ENCODE measurements around the gene HYDIN.
"Not testable (repeated sequence)": the region's sequence is repeated elsewhere in the genome, so short reads cannot be mapped to it uniquely, and the experiment has no call there.

HYDIN gene

DNA sequence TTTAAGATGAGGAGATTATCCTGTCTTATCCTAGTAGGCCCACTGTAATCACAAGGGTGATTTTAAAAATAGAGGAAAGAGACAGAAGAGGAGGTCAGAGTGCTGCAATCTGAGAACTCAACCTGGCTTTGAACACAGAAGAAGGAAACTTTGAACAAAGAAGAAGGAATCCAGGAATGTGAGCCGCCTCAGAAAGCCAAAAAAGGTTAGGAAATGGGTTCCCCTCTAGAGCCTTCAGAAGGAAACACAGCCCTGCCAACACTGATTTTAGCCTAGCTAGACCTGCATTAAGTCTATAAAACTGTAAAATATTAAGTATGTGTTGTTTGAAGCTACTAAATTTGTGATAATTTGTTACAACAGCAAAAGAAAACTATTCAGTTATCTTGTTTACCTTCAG, 149.7 kb downstream of the HYDIN start:
- DNase-seq = not testable (repeated sequence)

- not testable (repeated sequence) for DNase-seq
Measured at GRCh38 chr16:71080262-71080661, 150.3 kb downstream of the HYDIN start.

DNA sequence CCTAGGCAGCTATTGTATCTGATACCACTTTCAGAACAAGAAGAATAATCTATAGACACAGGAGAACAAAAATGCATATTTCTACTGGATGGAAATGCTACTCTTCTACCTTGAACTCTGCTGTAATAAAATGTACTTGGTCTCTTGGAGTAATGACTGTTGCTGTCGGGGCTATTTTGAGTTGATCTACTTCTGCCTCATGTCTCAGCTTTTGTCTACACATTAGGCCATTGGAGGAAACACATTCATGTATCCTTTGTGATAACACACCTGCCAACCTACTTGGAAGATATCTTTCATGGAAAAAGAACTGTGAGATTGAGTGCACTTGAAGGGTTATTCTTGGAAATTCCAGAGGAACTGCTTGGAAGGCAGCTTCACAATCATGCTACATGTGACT, 159.9 kb downstream of the HYDIN start:
- not testable (repeated sequence) for DNase-seq

- DNase-seq = not testable (repeated sequence)
Measured at GRCh38 chr16:71069842-71070241, 160.7 kb downstream of the HYDIN start.

DNA sequence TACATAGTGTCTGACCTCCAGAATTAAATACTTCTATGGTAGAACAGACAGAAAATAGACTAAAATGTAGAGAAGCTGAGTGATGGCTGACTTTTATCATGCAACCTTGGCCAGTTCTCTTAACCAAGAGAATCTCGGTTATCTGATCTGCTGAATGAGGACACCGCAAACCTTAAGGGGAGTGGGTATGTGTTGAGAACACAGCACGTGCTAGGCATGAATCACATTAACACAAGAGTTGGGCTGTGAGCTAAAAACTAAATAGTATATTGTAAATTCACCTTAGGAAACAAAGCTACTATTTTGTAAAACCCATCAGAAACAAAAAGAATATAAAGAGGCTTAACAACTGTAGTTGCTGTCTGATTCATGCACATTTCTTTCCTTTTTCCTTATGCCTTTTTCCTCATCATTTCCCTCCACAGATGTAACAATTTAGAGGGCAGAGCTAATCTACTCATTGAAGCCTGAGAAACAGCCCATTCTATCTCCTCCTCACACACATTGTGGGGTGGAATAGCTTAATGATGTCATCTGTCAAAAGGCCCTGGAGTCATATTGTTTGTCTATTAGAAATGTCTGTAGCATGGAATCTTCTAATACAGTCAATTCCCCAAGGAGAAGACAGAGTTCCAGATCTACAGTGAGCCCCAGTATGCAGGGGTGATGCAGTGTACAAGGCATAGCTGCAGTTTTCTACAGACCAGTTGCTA, 176.5 kb downstream of the HYDIN start:
- DNase-seq = not testable (repeated sequence)

DNA sequence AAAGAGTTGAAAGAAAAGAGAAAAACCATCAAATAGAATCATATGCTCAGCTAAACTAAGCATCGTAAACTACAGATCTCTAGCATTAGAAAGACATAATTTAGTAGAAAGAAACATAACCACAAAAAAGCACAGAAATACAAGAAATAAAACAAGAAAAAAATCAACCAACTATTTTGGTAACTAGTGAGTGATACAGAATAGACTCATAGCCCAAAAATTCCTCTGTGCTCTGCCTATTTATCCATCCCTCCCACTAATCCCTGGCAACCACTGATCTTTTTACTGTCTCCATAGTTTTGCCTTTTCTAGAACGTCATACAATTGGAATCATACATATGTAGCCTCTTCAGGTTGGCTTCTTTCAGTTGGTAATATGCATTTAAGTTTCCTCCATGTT, 180.2 kb downstream of the HYDIN start:
- DNase-seq = not testable (repeated sequence)

DNA sequence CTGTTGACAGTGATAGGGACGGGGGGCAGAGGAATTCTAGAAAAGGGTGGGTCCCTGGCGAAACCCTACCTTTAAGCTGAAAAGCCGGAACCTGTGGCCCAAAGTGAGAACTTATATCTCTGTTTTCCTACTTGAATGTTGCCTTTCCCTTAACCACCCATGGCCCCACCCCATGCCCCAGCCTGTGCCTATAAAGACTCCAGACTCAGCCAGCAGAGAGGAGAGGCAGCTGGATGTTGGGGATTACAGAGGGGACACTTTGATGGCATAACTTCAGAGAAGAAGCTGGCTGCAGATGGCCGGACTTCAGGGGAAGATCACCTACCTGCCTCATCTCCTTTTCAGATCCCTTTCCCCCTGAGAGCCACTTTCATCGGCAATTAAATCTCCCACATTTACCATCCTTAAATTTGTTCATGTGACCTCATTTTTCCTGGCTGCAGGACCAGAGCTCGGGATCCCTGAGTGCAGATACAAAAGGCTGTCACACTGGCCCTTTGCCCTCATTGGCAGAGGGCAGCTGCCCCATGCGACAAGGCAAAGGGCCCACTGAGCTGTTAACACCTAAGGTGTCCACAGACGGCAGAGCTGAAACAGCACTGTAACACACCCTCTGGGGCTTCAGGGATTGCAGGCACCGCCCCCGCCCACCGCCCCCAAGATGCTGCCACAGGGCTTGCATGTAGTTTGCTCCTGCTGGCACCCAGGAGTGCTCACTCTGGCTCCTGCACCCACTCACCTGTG, 191.0 kb downstream of the HYDIN start:
- DNase-seq = not testable (repeated sequence)

DNA sequence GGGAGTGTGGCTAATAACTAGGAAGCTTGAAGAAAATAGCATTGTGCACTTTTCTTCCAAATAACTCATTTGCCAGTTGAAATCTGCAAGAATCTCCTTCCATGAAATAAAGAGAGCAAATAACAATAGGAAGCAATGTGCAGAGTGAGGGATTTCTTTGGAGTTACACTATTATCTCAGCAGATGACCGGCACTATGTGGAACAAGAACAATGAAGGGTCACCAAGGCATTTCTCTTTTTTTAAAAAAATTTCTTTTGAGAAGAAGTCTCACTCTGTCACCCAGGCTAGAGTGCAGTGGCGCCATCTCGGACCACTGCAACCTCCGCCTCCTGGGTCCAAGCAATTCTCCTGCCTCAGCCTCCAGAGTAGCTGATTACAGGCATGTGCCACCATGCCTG, 192.1 kb downstream of the HYDIN start:
- DNase-seq = not testable (repeated sequence)

GRCh38 chr16:71037987-71038386, 192.5 kb downstream of the HYDIN start:
- DNase-seq = not testable (repeated sequence)

GRCh38 chr16:71028032-71028727, 202.3 kb downstream of the HYDIN start:
- DNase-seq = not testable (repeated sequence)

DNA sequence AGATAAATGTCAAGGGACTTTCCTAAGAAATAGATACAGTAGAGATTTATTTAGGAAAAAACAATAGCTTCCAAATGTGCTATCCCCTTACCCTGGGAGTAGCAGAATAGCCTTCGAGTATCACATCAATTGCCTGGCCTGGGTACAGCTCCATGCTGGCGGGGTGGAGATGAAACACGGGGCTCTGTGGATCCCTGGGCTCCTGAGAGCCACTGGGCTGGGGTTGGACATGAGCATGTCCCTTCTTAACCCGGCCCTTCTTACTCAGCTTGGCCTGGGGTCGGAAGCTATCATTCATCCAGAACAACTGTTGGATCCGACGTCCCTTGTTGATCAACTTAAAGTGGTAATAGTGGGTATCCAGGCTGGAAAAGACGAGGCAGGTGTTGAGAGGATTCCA, 203.0 kb downstream of the HYDIN start:
- DNase-seq = not testable (repeated sequence)

- not testable (repeated sequence) for DNase-seq
Measured at GRCh38 chr16:71023851-71024439, 206.6 kb downstream of the HYDIN start.

DNA sequence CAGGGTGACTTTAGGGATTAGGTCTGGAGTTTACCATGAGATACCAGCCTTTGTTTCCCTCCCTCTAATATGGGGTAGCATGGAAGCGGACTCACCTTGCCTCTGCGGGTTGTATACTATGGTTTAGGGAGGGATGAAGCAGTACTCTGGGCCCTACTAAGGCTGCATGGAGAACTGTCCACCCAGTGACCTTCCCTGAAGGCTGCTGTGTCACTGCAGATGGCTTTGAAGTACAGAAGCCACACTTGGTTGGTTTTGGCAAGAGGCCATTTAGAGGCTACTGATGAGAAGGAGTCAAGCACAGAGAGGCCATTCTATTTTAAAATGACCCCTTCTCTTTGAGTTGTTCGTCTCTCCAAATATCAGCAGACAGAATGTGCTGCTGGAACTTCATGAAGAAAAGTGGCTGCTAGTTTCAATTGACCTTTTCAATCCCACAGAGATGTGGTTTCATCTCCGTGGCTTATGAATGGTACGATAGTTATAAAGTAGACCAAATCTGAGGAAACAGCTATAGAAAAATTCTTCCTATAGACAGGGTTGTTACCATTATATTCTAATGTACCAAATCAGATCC, 208.5 kb downstream of the HYDIN start:
- DNase-seq = not testable (repeated sequence)

GRCh38 chr16:71019067-71019682, 211.3 kb downstream of the HYDIN start:
- DNase-seq = not testable (repeated sequence)

GRCh38 chr16:71015419-71015818, 215.1 kb downstream of the HYDIN start:
- not testable (repeated sequence) for DNase-seq

- DNase-seq = not testable (repeated sequence)
Measured at GRCh38 chr16:71009440-71010223, 220.9 kb downstream of the HYDIN start.

DNA sequence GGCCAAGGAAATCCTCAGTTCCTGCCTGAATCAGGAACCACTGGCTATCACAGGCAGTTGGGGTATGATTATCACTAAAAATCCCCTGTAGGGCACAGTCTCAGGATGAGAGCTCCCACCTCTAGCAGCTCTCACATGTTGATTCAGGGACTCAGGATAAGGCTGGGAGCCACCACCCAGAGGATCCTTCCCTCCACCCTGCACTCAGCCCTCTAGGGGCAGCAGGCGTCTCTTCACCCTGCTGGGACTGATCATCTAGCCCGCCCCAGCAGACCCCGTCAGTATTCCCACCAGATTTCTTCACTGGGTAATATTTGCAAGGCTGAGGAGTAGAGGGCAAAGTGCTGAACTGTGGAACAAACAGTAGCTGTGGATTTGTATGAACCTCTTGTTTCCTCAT, 224.0 kb downstream of the HYDIN start:
- DNase-seq = not testable (repeated sequence)

GRCh38 chr16:70999735-71000134, 230.8 kb downstream of the HYDIN start:
- DNase-seq = not testable (repeated sequence)

GRCh38 chr16:70995799-70996198, 234.7 kb downstream of the HYDIN start:
- not testable (repeated sequence) for DNase-seq

DNA sequence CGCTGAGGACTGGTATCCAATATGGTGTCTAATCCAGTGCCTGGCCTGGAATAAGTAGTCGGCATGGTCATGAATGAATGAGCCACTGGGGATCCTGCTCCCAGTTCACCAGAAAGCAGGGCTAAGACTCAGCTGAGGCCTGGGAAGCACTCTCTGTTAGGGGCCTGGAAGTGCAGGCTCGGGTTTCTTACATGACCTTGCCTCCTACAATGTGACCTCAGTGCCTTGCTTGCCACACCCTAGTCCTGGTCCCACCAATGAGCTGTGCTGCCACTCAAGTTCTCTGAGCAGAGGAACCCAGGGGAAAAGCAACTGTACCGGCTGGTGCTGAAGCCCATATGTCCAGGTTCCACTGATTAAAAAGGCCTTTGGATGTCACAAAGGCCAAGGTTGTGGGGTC, 238.0 kb downstream of the HYDIN start:
- not testable (repeated sequence) for DNase-seq

DNA sequence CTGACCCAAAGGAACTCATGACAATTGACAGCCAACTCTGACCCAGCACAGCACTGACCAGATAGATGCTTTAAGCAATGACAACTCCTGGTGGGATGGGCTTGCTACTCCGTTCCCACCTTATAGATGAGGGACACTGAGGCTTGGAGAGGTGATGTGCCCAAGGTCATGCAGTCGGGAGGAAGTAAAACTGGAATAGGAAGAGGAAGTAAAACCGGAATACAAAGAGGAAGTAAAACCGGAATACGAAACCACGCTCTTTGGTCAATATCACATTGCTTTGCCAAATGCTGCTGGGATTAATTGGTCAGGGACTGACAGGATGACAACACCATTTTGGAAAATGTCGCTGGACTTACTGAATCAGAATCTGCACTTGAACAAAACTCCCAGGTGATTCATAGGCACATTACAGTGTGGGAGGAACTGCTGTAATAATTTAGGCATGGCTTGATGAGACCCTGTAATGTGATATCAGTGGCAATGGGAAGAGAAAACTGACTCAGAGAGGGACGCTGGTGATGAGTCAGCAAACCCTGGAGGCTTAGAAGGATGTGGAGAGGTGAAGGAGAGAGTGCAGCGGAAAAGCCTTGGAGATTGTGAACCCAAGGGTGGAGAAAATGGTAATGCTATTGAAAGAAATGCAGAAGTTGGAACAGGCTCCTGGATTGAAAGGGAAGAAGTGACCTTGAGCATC, 243.4 kb downstream of the HYDIN start:
- DNase-seq = not testable (repeated sequence)

Data from NCI-H774 (cell line).